Adipocyte (in vitro differentiated cells): ENCODE measurements around the gene KSR2.

Experiments used
- DNase-seq: peaks from one replicate; pipeline ENCODE4 v3.0.0-alpha.2; 2015; ENCODE audit warnings: low read depth
- H3K27me3 ChIP-seq: replicated peaks from 2 replicates; pipeline ENCODE4 v1.7.0; 2013; ENCODE audit warnings: mild to moderate bottlenecking, low read length, moderate library complexity; ENCODE audit not compliant: control insufficient read depth, insufficient read depth
- H3K36me3 ChIP-seq: 2 replicates; pipeline ENCODE4 v1.7.0; 2013; ENCODE audit warnings: low read length, mild to moderate bottlenecking, moderate library complexity; ENCODE audit not compliant: control insufficient read depth, insufficient read depth, severe bottlenecking
- H3K4me1 ChIP-seq: 2 replicates; pipeline ENCODE4 v1.7.0; 2013; ENCODE audit warnings: mild to moderate bottlenecking, low read length, moderate library complexity; ENCODE audit not compliant: control insufficient read depth, insufficient read depth
- H3K4me3 ChIP-seq: 2 replicates; pipeline ENCODE4 v1.7.0; 2013; ENCODE audit warnings: mild to moderate bottlenecking, low read length, moderate library complexity
- H3K9ac ChIP-seq: 2 replicates; pipeline ENCODE4 v1.7.0; 2013; ENCODE audit warnings: mild to moderate bottlenecking, low read length, moderate library complexity
- H3K9me3 ChIP-seq: 2 replicates; pipeline ENCODE4 v1.7.0; 2013; ENCODE audit warnings: mild to moderate bottlenecking, low read length, moderate library complexity; ENCODE audit not compliant: control insufficient read depth

Gene KSR2

GRCh38 chr12:117967043-117967442 is 1.7 kb downstream of the KSR2 start:
- H3K9me3 ChIP-seq, result peaks cover 25% of the 10 kb centered on the region
- H3K9ac ChIP-seq, result no peak overlapping the region
- no peaks in the 10 kb centered on the region for H3K4me1 ChIP-seq
- H3K27me3 ChIP-seq, result peaks cover 53% of the 10 kb centered on the region
- no peak for DNase-seq
- H3K36me3 ChIP-seq, result no peaks in the 10 kb centered on the region
- H3K4me3 ChIP-seq, result no peak overlapping the region

- H3K4me3 ChIP-seq, result no peak overlapping the region
- peaks cover 20% of the 10 kb centered on the region for H3K9me3 ChIP-seq
- H3K9ac ChIP-seq, result no peak overlapping the region
- no peaks in the 10 kb centered on the region for H3K4me1 ChIP-seq
- H3K36me3 ChIP-seq, result no peaks in the 10 kb centered on the region
- DNase-seq, result no peak
- peaks cover 50% of the 10 kb centered on the region for H3K27me3 ChIP-seq
Observed at GRCh38 chr12:117966511-117966910, 2.3 kb downstream of the KSR2 start.

GRCh38 chr12:117963836-117964235 is 5.0 kb downstream of the KSR2 start:
- H3K36me3 ChIP-seq, result no peaks in the 10 kb centered on the region
- H3K9ac ChIP-seq, result no peak overlapping the region
- peaks cover 42% of the 10 kb centered on the region for H3K27me3 ChIP-seq
- no peak overlapping the region for H3K4me3 ChIP-seq
- H3K9me3 ChIP-seq, result peaks cover 13% of the 10 kb centered on the region
- H3K4me1 ChIP-seq, result no peaks in the 10 kb centered on the region
- DNase-seq, result no peak

- no peaks in the 10 kb centered on the region for H3K4me1 ChIP-seq
- H3K9ac ChIP-seq, result no peak overlapping the region
- DNase-seq, result no peak
- no peaks in the 10 kb centered on the region for H3K27me3 ChIP-seq
- H3K9me3 ChIP-seq, result no peaks in the 10 kb centered on the region
- H3K36me3 ChIP-seq, result no peaks in the 10 kb centered on the region
- H3K4me3 ChIP-seq, result no peak overlapping the region
Observed at GRCh38 chr12:117936722-117937484, 31.9 kb downstream of the KSR2 start.

- H3K36me3 ChIP-seq, result no peaks in the 10 kb centered on the region
- H3K27me3 ChIP-seq, result no peaks in the 10 kb centered on the region
- H3K4me1 ChIP-seq, result no peaks in the 10 kb centered on the region
- no peak overlapping the region for H3K9ac ChIP-seq
- no peaks in the 10 kb centered on the region for H3K9me3 ChIP-seq
- DNase-seq, result no peak
- H3K4me3 ChIP-seq, result no peak overlapping the region
Observed at GRCh38 chr12:117933545-117933944, 35.2 kb downstream of the KSR2 start.

- Histone ChIP-seq H3K36me3 (no peaks in the 10 kb centered on the region), H3K4me3 (no peak overlapping the region), H3K27me3 (peaks cover 13% of the 10 kb centered on the region), H3K9me3 (no peaks in the 10 kb centered on the region), H3K4me1 (no peaks in the 10 kb centered on the region), H3K9ac (no peak overlapping the region)
- no peak for DNase-seq
Observed at GRCh38 chr12:117926391-117926899, 42.3 kb downstream of the KSR2 start.

- Histone ChIP-seq H3K9me3 (no peaks in the 10 kb centered on the region), H3K4me1 (no peaks in the 10 kb centered on the region), H3K36me3 (no peaks in the 10 kb centered on the region), H3K4me3 (no peak overlapping the region), H3K27me3 (peaks cover 13% of the 10 kb centered on the region), H3K9ac (no peak overlapping the region)
- no peak for DNase-seq
Observed at GRCh38 chr12:117921929-117922777, 46.6 kb downstream of the KSR2 start.

GRCh38 chr12:117919479-117919878 is 49.3 kb downstream of the KSR2 start:
- Histone ChIP-seq H3K4me3 (no peak overlapping the region), H3K9ac (no peak overlapping the region), H3K9me3 (no peaks in the 10 kb centered on the region), H3K4me1 (no peaks in the 10 kb centered on the region), H3K27me3 (peaks cover 13% of the 10 kb centered on the region), H3K36me3 (no peaks in the 10 kb centered on the region)
- no peak for DNase-seq

GRCh38 chr12:117914686-117915085 is 54.1 kb downstream of the KSR2 start:
- Histone ChIP-seq H3K9ac (no peak overlapping the region), H3K9me3 (peaks cover 8% of the 10 kb centered on the region), H3K27me3 (no peaks in the 10 kb centered on the region), H3K4me1 (no peaks in the 10 kb centered on the region), H3K36me3 (no peaks in the 10 kb centered on the region), H3K4me3 (no peak overlapping the region)
- no peak for DNase-seq

GRCh38 chr12:117912756-117913155 is 56.0 kb downstream of the KSR2 start:
- DNase-seq, result no peak
- Histone ChIP-seq H3K36me3 (no peaks in the 10 kb centered on the region), H3K9me3 (peaks cover 8% of the 10 kb centered on the region), H3K9ac (no peak overlapping the region), H3K27me3 (no peaks in the 10 kb centered on the region), H3K4me3 (no peak overlapping the region), H3K4me1 (no peaks in the 10 kb centered on the region)

- H3K9me3 ChIP-seq, result peaks cover 8% of the 10 kb centered on the region
- H3K9ac ChIP-seq, result no peak overlapping the region
- H3K36me3 ChIP-seq, result no peaks in the 10 kb centered on the region
- H3K4me3 ChIP-seq, result no peak overlapping the region
- peaks cover 6% of the 10 kb centered on the region for H3K27me3 ChIP-seq
- no peaks in the 10 kb centered on the region for H3K4me1 ChIP-seq
- DNase-seq, result no peak
Observed at GRCh38 chr12:117908411-117908810, 60.4 kb downstream of the KSR2 start.
